ENCODE results near the gene SHD. TPM values are rescaled to one million over a fixed set of nuclear protein-coding genes. Genes with fewer than 3 reads are reported as not detected.

Gene SHD
- total RNA-seq (2022; extraction: Qiagen RNA extraction; ENCODE audit: low read depth), result not detected in 5 replicates

GRCh38 chr19:4278419-4279266 lies at the start of gene SHD:
Gene SHD (plus strand): TSS chr19:4279266. CDS start chr19:4280064, 798 bp downstream.

GRCh38 chr19:4246767-4247593 lies 32.1 kb upstream of the SHD start, which contains the start of gene YJU2:
Gene YJU2 (plus strand): TSS chr19:4247080. CDS start chr19:4247147, 67 bp downstream.

GRCh38 chr19:4302243-4302640 lies 23.2 kb downstream of the SHD start, which contains the start of gene TMIGD2:
Gene TMIGD2 (minus strand): TSS chr19:4302389. CDS start chr19:4302385, 4 bp downstream.

GRCh38 chr19:4304538-4305256 lies 25.6 kb downstream of the SHD start, which contains the start of gene FSD1:
Gene FSD1 (plus strand): TSS chr19:4304598. CDS start chr19:4304747, 149 bp downstream.

GRCh38 chr19:4338441-4339355 lies 59.6 kb downstream of the SHD start, which contains the start of gene STAP2:
Gene STAP2 (minus strand): TSS chr19:4338827. CDS start chr19:4338753, 74 bp downstream.

Other genes with a start within 250 kb of the SHD start
- gene ZBTB7A, start 212.4 kb upstream of the SHD start, total RNA-seq (2022; extraction: Qiagen RNA extraction; ENCODE audit: low read depth), result 15.3 to 22.1 TPM (median 20.9 TPM) in 5 replicates
- gene MAP2K2, start 155.1 kb upstream of the SHD start, total RNA-seq (2022; extraction: Qiagen RNA extraction; ENCODE audit: low read depth), result 118 to 168 TPM (median 160 TPM) in 5 replicates
- gene CREB3L3, start 125.6 kb upstream of the SHD start, total RNA-seq (2022; extraction: Qiagen RNA extraction; ENCODE audit: low read depth), result 0.07 to 0.16 TPM (median 0.11 TPM) in 3 of 5 replicates, not detected in the others
- gene SIRT6, start 96.7 kb upstream of the SHD start, total RNA-seq (2022; extraction: Qiagen RNA extraction; ENCODE audit: low read depth), result 27.5 to 37.0 TPM (median 31.9 TPM) in 5 replicates
- 0.15 to 0.33 TPM (median 0.22 TPM) in 5 replicates for gene ANKRD24, start 96.6 kb upstream of the SHD start, total RNA-seq (2022; extraction: Qiagen RNA extraction; ENCODE audit: low read depth)
- gene EBI3, start 49.7 kb upstream of the SHD start, total RNA-seq (2022; extraction: Qiagen RNA extraction; ENCODE audit: low read depth), result 2.7 to 4.6 TPM (median 3.1 TPM) in 5 replicates
- 17.6 to 20.8 TPM (median 19.4 TPM) in 5 replicates for gene YJU2, start 32.2 kb upstream of the SHD start, total RNA-seq (2022; extraction: Qiagen RNA extraction; ENCODE audit: low read depth)
- gene TMIGD2, start 23.1 kb downstream of the SHD start, total RNA-seq (2022; extraction: Qiagen RNA extraction; ENCODE audit: low read depth), result not detected in 5 replicates
- 6.3 to 9.6 TPM (median 8.5 TPM) in 5 replicates for gene FSD1, start 25.3 kb downstream of the SHD start, total RNA-seq (2022; extraction: Qiagen RNA extraction; ENCODE audit: low read depth)
- not detected in 5 replicates for gene STAP2, start 59.6 kb downstream of the SHD start, total RNA-seq (2022; extraction: Qiagen RNA extraction; ENCODE audit: low read depth)
- gene MPND, start 64.3 kb downstream of the SHD start, total RNA-seq (2022; extraction: Qiagen RNA extraction; ENCODE audit: low read depth), result 5.8 to 12.9 TPM (median 11.1 TPM) in 5 replicates
- gene SH3GL1, start 121.3 kb downstream of the SHD start, total RNA-seq (2022; extraction: Qiagen RNA extraction; ENCODE audit: low read depth), result 45.6 to 64.3 TPM (median 59.9 TPM) in 5 replicates
- gene CHAF1A, start 123.4 kb downstream of the SHD start, total RNA-seq (2022; extraction: Qiagen RNA extraction; ENCODE audit: low read depth), result 18.3 to 21.9 TPM (median 20.8 TPM) in 5 replicates
- gene UBXN6, start 178.5 kb downstream of the SHD start, total RNA-seq (2022; extraction: Qiagen RNA extraction; ENCODE audit: low read depth), result 35.9 to 65.2 TPM (median 58.6 TPM) in 5 replicates
- gene HDGFL2, start 193.0 kb downstream of the SHD start, total RNA-seq (2022; extraction: Qiagen RNA extraction; ENCODE audit: low read depth), result 23.2 to 29.4 TPM (median 26.9 TPM) in 5 replicates
- 0.18 to 0.23 TPM (median 0.19 TPM) in 5 replicates for gene PLIN4, start 239.2 kb downstream of the SHD start, total RNA-seq (2022; extraction: Qiagen RNA extraction; ENCODE audit: low read depth)